BJ (cell line): ENCODE measurements around the gene DPYD. TPM values are rescaled to one million over a fixed set of nuclear protein-coding genes. Genes with fewer than 3 reads are reported as not detected.
"Not testable (repeated sequence)": the region's sequence is repeated elsewhere in the genome, so short reads cannot be mapped to it uniquely, and the experiment has no call there.

Experiments used
- CTCF ChIA-PET: fragments of 350-600 bp; formaldehyde crosslinking; extraction: SDS; loops from one replicate; lab custom pipeline; 2021; ENCODE audit warnings: antibody characterized with exemption, inconsistent platforms; lab: Yijun Ruan, JAX
- POLR2A ChIA-PET: fragments of 300-600 bp; sonication (Branson Sonifier 250); formaldehyde crosslinking; extraction: SDS; loops from one replicate; lab custom pipeline; 2021; ENCODE audit warnings: antibody characterized with exemption; lab: Charles Lee
- DNase-seq: peaks from one replicate; pipeline ENCODE4 v3.0.0-alpha.2; 2011; ENCODE audit warnings: low read depth
- H3K27me3 ChIP-seq: 2 replicates; pipeline ENCODE4 v1.6.0; 2011; ENCODE audit warnings: low read length; ENCODE audit not compliant: control insufficient read depth, insufficient read depth
- H3K36me3 ChIP-seq: 2 replicates; pipeline ENCODE4 v1.5.1; 2011; ENCODE audit warnings: low read length; ENCODE audit not compliant: control insufficient read depth, insufficient read depth
- H3K4me3 ChIP-seq: 2 replicates; pipeline ENCODE4 v1.5.1; 2011; ENCODE audit warnings: low read depth, mild to moderate bottlenecking, control low read depth, low read length
- polyA plus RNA-seq: library from polyadenylated mRNA; depleted of rRNA; stranded (reverse); fragments of >200 nt; gene quantifications from 2 replicates; pipeline ENCODE4 v1.2.3, GENCODE V29; 2011
- TF ChIP-seq, protein P1 (sequence below): IDR thresholded peaks from 2 replicates; pipeline ENCODE4 v1.5.1; 2011; ENCODE audit warnings: low read depth, mild to moderate bottlenecking, control low read depth, inconsistent platforms, low read length, moderate library complexity; ENCODE audit not compliant: insufficient read depth

Gene DPYD
- polyA plus RNA-seq, 1 experiment = 13.1 TPM

GRCh38 chr1:97352936-97353382 is 567.9 kb downstream of the DPYD start:
- CTCF ChIA-PET = no interaction called here
- POLR2A ChIA-PET = no interaction called here
- Histone ChIP-seq H3K36me3 (no peaks in the 10 kb centered on the region), H3K27me3 (no peaks in the 10 kb centered on the region), H3K4me3 (no peak overlapping the region)
- no peak for DNase-seq
- TF ChIP-seq, protein P1, sequence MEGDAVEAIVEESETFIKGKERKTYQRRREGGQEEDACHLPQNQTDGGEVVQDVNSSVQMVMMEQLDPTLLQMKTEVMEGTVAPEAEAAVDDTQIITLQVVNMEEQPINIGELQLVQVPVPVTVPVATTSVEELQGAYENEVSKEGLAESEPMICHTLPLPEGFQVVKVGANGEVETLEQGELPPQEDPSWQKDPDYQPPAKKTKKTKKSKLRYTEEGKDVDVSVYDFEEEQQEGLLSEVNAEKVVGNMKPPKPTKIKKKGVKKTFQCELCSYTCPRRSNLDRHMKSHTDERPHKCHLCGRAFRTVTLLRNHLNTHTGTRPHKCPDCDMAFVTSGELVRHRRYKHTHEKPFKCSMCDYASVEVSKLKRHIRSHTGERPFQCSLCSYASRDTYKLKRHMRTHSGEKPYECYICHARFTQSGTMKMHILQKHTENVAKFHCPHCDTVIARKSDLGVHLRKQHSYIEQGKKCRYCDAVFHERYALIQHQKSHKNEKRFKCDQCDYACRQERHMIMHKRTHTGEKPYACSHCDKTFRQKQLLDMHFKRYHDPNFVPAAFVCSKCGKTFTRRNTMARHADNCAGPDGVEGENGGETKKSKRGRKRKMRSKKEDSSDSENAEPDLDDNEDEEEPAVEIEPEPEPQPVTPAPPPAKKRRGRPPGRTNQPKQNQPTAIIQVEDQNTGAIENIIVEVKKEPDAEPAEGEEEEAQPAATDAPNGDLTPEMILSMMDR = no peak

- TF ChIP-seq, protein P1 = no peak
- POLR2A ChIA-PET = no interaction called here
- CTCF ChIA-PET = interaction anchor here (1.5 kb wide), 1 partner anchor 10 kb away, joined by 3 read pairs; no protein-coding TSS in a partner anchor
- no peaks in the 10 kb centered on the region for H3K27me3 ChIP-seq
- no peak overlapping the region for H3K4me3 ChIP-seq
- no peak for DNase-seq
- no peaks in the 10 kb centered on the region for H3K36me3 ChIP-seq
These were observed 569.0 kb downstream of the DPYD start for GRCh38 chr1:97351846-97352245.

DNA sequence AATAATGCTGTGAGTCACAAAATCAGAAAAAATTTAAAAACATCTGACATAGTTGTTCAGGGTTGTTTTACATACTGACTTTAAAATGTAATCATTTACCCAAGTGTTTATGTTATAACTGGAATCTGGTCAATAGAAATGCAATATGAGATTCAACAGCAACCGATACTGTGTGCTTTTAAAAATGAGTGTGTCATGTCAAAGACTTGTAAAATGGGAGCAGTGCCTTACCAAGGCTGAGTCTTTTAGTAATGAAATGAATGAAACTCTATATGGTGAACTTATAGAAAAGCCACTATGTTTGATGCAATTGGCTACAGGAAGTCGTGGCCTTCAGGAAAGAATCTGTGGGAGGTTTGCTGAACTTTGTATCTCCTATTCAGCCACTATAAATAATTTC is 570.2 kb downstream of the DPYD start:
- H3K36me3 ChIP-seq = no peaks in the 10 kb centered on the region
- H3K27me3 ChIP-seq = no peaks in the 10 kb centered on the region
- ChIA-PET POLR2A (no interaction called here), CTCF (no interaction called here)
- H3K4me3 ChIP-seq = no peak overlapping the region
- no peak for DNase-seq
- TF ChIP-seq, protein P1 = no peak

GRCh38 chr1:97350241-97350640 is 570.6 kb downstream of the DPYD start:
- ChIA-PET CTCF (no interaction called here), POLR2A (no interaction called here)
- TF ChIP-seq, protein P1 = no peak
- H3K4me3 ChIP-seq = no peak overlapping the region
- H3K36me3 ChIP-seq = no peaks in the 10 kb centered on the region
- no peak for DNase-seq
- no peaks in the 10 kb centered on the region for H3K27me3 ChIP-seq

GRCh38 chr1:97349794-97350193 is 571.0 kb downstream of the DPYD start:
- POLR2A ChIA-PET, CTCF ChIA-PET, H3K4me3 ChIP-seq, H3K36me3 ChIP-seq, DNase-seq, H3K27me3 ChIP-seq: not testable (repeated sequence)
